K562 (cell line): ENCODE measurements around the gene MYOG. TPM values are rescaled to one million over a fixed set of nuclear protein-coding genes. Genes with fewer than 3 reads are reported as not detected.

ENCODE experiments used
- ATAC-seq: fragments of 200-7000 bp; cut with Tn5 transposase; 3 replicates; pipeline ENCODE4 v1.9.1; 2020; ENCODE audit warnings: moderate library complexity
- BruUV-seq: library from RNA; stranded (reverse); fragments of 400-500 nt; replicated peaks from 2 replicates; lab custom pipeline; 2021; lab: Mats Ljungman, UMichigan
- CTCF ChIA-PET: fragments of 300-600 bp; formaldehyde crosslinking; extraction: SDS; loops from one replicate; lab custom pipeline; 2021; ENCODE audit warnings: low intra/inter-chr PET ratio; lab: Yijun Ruan, JAX
- POLR2A ChIA-PET: fragments of 300-600, 350-650 bp; sonication (Branson Sonifier 250); formaldehyde crosslinking; extraction: SDS; loops from one replicate; lab custom pipeline; 2021; ENCODE audit warnings: antibody characterized with exemption, inconsistent platforms; lab: Yijun Ruan, JAX
- DNase-seq, 4 experiments: peaks; one replicate each; pipeline versions ENCODE4 v3.0.0 to v3.0.0-alpha.2; 2011 to 2018; ENCODE audit warnings: low spot score in 3 of 4, mixed read lengths in 3 of 4; ENCODE audit errors: extremely low read depth in 1 of 4
- FAIRE-seq: peaks from 2 replicates; lab custom pipeline; 2011; peaks lifted over from hg19 to GRCh38; lab: Jason Lieb, UNC
- H2AFZ ChIP-seq: 2 replicates; pipeline ENCODE4 v1.6.0; 2011; ENCODE audit warnings: low read depth, low read length, control low read depth, inconsistent platforms
- H3K27ac ChIP-seq: fragments of 200-600 bp; 3 replicates; pipeline ENCODE4 v1.8.0; 2011; ENCODE audit warnings: low read depth, mild to moderate bottlenecking, control low read depth, inconsistent platforms, low read length, moderate library complexity, mixed read lengths; ENCODE audit errors: extremely low read depth
- H3K27me3 ChIP-seq, 2 experiments: fragments of 300-600 bp in 1 of 2; 2 replicates in 1 of 2; 3 replicates in 1 of 2; pipeline versions ENCODE4 v1.6.0 to v1.8.0; 2011; ENCODE audit warnings: inconsistent platforms in 2 of 2, low read length in 2 of 2, mild to moderate bottlenecking in 1 of 2, mixed read lengths in 1 of 2, moderate library complexity in 1 of 2; ENCODE audit not compliant: control insufficient read depth in 2 of 2, insufficient read depth in 2 of 2
- H3K36me3 ChIP-seq: fragments of 300-600 bp; 3 replicates; pipeline ENCODE4 v1.8.0; 2011; ENCODE audit warnings: mild to moderate bottlenecking, low read length, inconsistent platforms; ENCODE audit not compliant: control insufficient read depth, insufficient read depth
- H3K4me1 ChIP-seq, 2 experiments: fragments of 200-600 bp in 1 of 2; replicated peaks in 1 of 2; 2 replicates in 1 of 2; 3 replicates in 1 of 2; pipeline versions ENCODE4 v1.5.1 to v1.8.0; 2011; ENCODE audit warnings: inconsistent platforms in 2 of 2, low read length in 2 of 2, mild to moderate bottlenecking in 1 of 2, mixed read lengths in 1 of 2, moderate library complexity in 1 of 2; ENCODE audit not compliant: control insufficient read depth in 2 of 2, insufficient read depth in 2 of 2
- H3K4me2 ChIP-seq: 2 replicates; pipeline ENCODE4 v1.6.1; 2011; ENCODE audit warnings: low read length, control low read depth, inconsistent platforms, mixed read lengths; ENCODE audit not compliant: insufficient read depth
- H3K4me3 ChIP-seq: fragments of 200-600 bp; sonication (generic), shearing (Covaris generic); 2 replicates; pipeline ENCODE4 v1.5.1; 2016; ENCODE audit warnings: control low read depth, inconsistent platforms
- H3K79me2 ChIP-seq: fragments of 200-600 bp; 3 replicates; pipeline ENCODE4 v1.8.0; 2011; ENCODE audit warnings: low read length, inconsistent platforms; ENCODE audit not compliant: control insufficient read depth, insufficient read depth
- H3K9ac ChIP-seq, 2 experiments: 2 replicates each; pipeline versions ENCODE4 v1.6.0 to v1.6.1; 2011; ENCODE audit warnings: low read depth in 2 of 2, low read length in 2 of 2, control low read depth in 1 of 2, inconsistent platforms in 1 of 2, mild to moderate bottlenecking in 1 of 2, mixed read lengths in 1 of 2; ENCODE audit not compliant: insufficient read depth in 1 of 2
- H3K9me1 ChIP-seq: one replicate; pipeline ENCODE4 v1.6.0; 2011; ENCODE audit warnings: inconsistent platforms, mild to moderate bottlenecking, low read length, moderate library complexity; ENCODE audit not compliant: control insufficient read depth, insufficient read depth
- H3K9me3 ChIP-seq: replicated peaks from 2 replicates; pipeline ENCODE4 v1.5.1; 2011; ENCODE audit warnings: low read depth, low read length, inconsistent platforms; ENCODE audit not compliant: control insufficient read depth, insufficient read depth
- H4K20me1 ChIP-seq: replicated peaks from 2 replicates; pipeline ENCODE4 v1.6.1; 2011; ENCODE audit warnings: low read length, inconsistent platforms, mixed read lengths; ENCODE audit not compliant: control insufficient read depth, insufficient read depth
- NFRKB ChIP-seq: fragments of 450-650 bp; IDR thresholded peaks from 2 replicates; pipeline ENCODE4 v1.6.1; 2016; ENCODE audit warnings: low read depth
- RBM14 ChIP-seq: fragments of 200-400 bp; formaldehyde crosslinking; IDR thresholded peaks from 2 replicates; pipeline ENCODE4 v1.6.1; 2018; ENCODE audit warnings: low read depth, mild to moderate bottlenecking, low read length, moderate library complexity, borderline replicate concordance; ENCODE audit not compliant: insufficient read depth
- SIN3B ChIP-seq: fragments of 450-650 bp; IDR thresholded peaks from 2 replicates; pipeline ENCODE4 v1.6.1; 2017; ENCODE audit warnings: low read depth, mild to moderate bottlenecking, moderate library complexity
- SPI1 ChIP-seq: IDR thresholded peaks from 2 replicates; pipeline ENCODE4 v1.6.1; 2011; ENCODE audit warnings: low read depth, low read length, control low read depth, borderline replicate concordance
- WGBS: fragments of 100-300 bp; shearing (Covaris generic); methylation state at CpG from one replicate; pipeline ENCODE4 v1.1.6; 2016; ENCODE audit warnings: low coverage, mixed read lengths; ENCODE audit not compliant: insufficient coverage; ENCODE audit errors: missing lambda C conversion rate; 5-methylcytosine and 5-hydroxymethylcytosine counted together
- in situ Hi-C: fragments of 300-500 bp; cut with MboI; formaldehyde crosslinking; loops from 4 replicates; pipeline ENCODE4 v1.15.0; 2018; ENCODE audit warnings: inconsistent platforms, mixed read lengths
- intact Hi-C: fragments of 100-400 bp; cut with micrococcal nuclease; formaldehyde crosslinking; loops from 2 replicates; pipeline ENCODE4 v1.14.2; 2022
- polyA plus RNA-seq, 8 experiments: library from polyadenylated mRNA; depleted of rRNA in 4 of 8; stranded (reverse) in 5 of 8; unstranded in 3 of 8; fragments of >200 nt; fragmentation: Nextera tagmentation in 2 of 8; fragmentation: Illumina TruSeq in 1 of 8; extraction: Ambion mirVana in 2 of 8; extraction: Trizol in 1 of 8; gene quantifications; 2 replicates each; pipeline versions ENCODE4 v1.2.1 to v1.2.3, GENCODE V29; 2011 to 2014; ENCODE audit warnings: inconsistent platforms in 1 of 8, missing spikeins in 1 of 8
- total RNA-seq, 7 experiments: library from RNA; depleted of rRNA in 6 of 7; stranded (reverse); fragments of >200 nt in 6 of 7; fragmentation: Illumina TruSeq in 2 of 7; extraction: Trizol in 2 of 7; gene quantifications; 2 replicates each; pipeline versions ENCODE4 v1.2.1 to v1.2.3, GENCODE V29; 2011 to 2021; ENCODE audit warnings: low replicate concordance in 1 of 7

Gene MYOG
- total and polyA plus RNA-seq, 9 of the 15 experiments (the other 6 are each of a cell fraction or from before 2014, with no cell fraction given), result not detected

- TF ChIP-seq SIN3B, result no peak
- no peak for TF ChIP-seq RBM14
These were observed 9.7 kb downstream of the MYOG start (continued) for GRCh38 chr1:203076031-203076511.

- Histone ChIP-seq H3K9ac (no peak overlapping the region), H3K9me1 (no peaks in the 10 kb centered on the region), H4K20me1 (peaks cover 4% of the 10 kb centered on the region; the same call in 1 of the 2 replicates), H3K4me2 (no peak overlapping the region), H3K9me3 (no peaks in the 10 kb centered on the region), H3K4me1 (peaks cover 0 to 10% of the 10 kb centered on the region in 2 experiments; a peak in 2 of 5 replicates), H3K36me3 (no peaks in the 10 kb centered on the region), H3K4me3 (no peak overlapping the region), H3K27me3 (peaks cover 36 to 77% of the 10 kb centered on the region in 2 experiments), H3K27ac (no peak overlapping the region), H3K79me2 (no peaks in the 10 kb centered on the region), H2AFZ (no peak overlapping the region)
- in situ Hi-C loops (no loop called here), intact Hi-C loops (no loop called here)
- FAIRE-seq (no peak), DNase-seq (no peak), ATAC-seq (no peak; the same call in 2 of the 3 replicates)
- ChIA-PET POLR2A (no interaction called here), CTCF (no interaction called here)
- TF ChIP-seq NFRKB (no peak), SPI1 (peak; percentile 84)
- 14% methylated on average over 38 of the region's 56 CpGs for WGBS
- BruUV-seq, result no TSS peak
These were observed 10.4 kb downstream of the MYOG start for GRCh38 chr1:203075236-203076030.
